ENCODE measurements around the gene SMIM44.
"Not testable (repeated sequence)": the region's sequence is repeated elsewhere in the genome, so short reads cannot be mapped to it uniquely, and the experiment has no call there.

The SMIM44 gene

GRCh38 chr19:3483226-3483628 lies at the start of gene SMIM44:
Gene SMIM44 (minus strand): TSS chr19:3483441. CDS start chr19:3483403, 38 bp downstream.
- no peak for DNase-seq (ENCODE audit: low spot score)
- no peak for TF ChIP-seq CTCF (IDR thresholded peaks at IDR 0.05; ENCODE audit: borderline replicate concordance, control extremely low read depth, extremely low read depth, insufficient read depth, missing control alignments)
- in situ Hi-C loops (cut with MboI; ENCODE audit: low sequenced_read_pairs, unreplicated experiment), result loop anchor here (10.0 kb wide), 1 partner anchor 178 kb away; no protein-coding TSS in a partner anchor

GRCh38 chr19:3533033-3533432 lies 49.8 kb upstream of the SMIM44 start:
- no peak for TF ChIP-seq CTCF (IDR thresholded peaks at IDR 0.05; ENCODE audit: borderline replicate concordance, control extremely low read depth, extremely low read depth, insufficient read depth, missing control alignments)
- no peak for DNase-seq (ENCODE audit: low spot score)
- in situ Hi-C loops (cut with MboI; ENCODE audit: low sequenced_read_pairs, unreplicated experiment), result no loop called here

GRCh38 chr19:3532154-3532786 lies 49.0 kb upstream of the SMIM44 start:
- TF ChIP-seq CTCF (IDR thresholded peaks at IDR 0.05; ENCODE audit: borderline replicate concordance, control extremely low read depth, extremely low read depth, insufficient read depth, missing control alignments), result no peak
- DNase-seq (ENCODE audit: low spot score), result no peak
- in situ Hi-C loops (cut with MboI; ENCODE audit: low sequenced_read_pairs, unreplicated experiment), result no loop called here

- in situ Hi-C loops (cut with MboI; ENCODE audit: low sequenced_read_pairs, unreplicated experiment), result no loop called here
- no peak for DNase-seq (ENCODE audit: low spot score)
- TF ChIP-seq CTCF (IDR thresholded peaks at IDR 0.05; ENCODE audit: borderline replicate concordance, control extremely low read depth, extremely low read depth, insufficient read depth, missing control alignments), result no peak
Measured at GRCh38 chr19:3531716-3532115, 48.5 kb upstream of the SMIM44 start.

- TF ChIP-seq CTCF (IDR thresholded peaks at IDR 0.05; ENCODE audit: borderline replicate concordance, control extremely low read depth, extremely low read depth, insufficient read depth, missing control alignments), result no peak
- in situ Hi-C loops (cut with MboI; ENCODE audit: low sequenced_read_pairs, unreplicated experiment), result no loop called here
- DNase-seq (ENCODE audit: low spot score), result no peak
Measured at GRCh38 chr19:3530389-3530788, 47.1 kb upstream of the SMIM44 start.

GRCh38 chr19:3529299-3529698 lies 46.1 kb upstream of the SMIM44 start:
- DNase-seq (ENCODE audit: low spot score); in situ Hi-C loops (cut with MboI; ENCODE audit: low sequenced_read_pairs, unreplicated experiment): not testable (repeated sequence)

GRCh38 chr19:3528539-3529211 lies 45.4 kb upstream of the SMIM44 start:
- in situ Hi-C loops (cut with MboI; ENCODE audit: low sequenced_read_pairs, unreplicated experiment), result no loop called here
- TF ChIP-seq CTCF (IDR thresholded peaks at IDR 0.05; ENCODE audit: borderline replicate concordance, control extremely low read depth, extremely low read depth, insufficient read depth, missing control alignments), result no peak
- no peak for DNase-seq (ENCODE audit: low spot score)

Data from GM13976 (cell line).